GM18868 (cell line): Measurements from ENCODE around the gene CTDP1.

ENCODE experiments used
- ATAC-seq: cut with Tn5 transposase; IDR thresholded peaks from one replicate; pipeline ENCODE4 v1.9.1; 2021; ENCODE audit warnings: mild to moderate bottlenecking, moderate library complexity; ENCODE audit not compliant: unreplicated experiment

Gene CTDP1

GRCh38 chr18:79790996-79791972 is 111.7 kb downstream of the CTDP1 start:
- no peak for ATAC-seq

- ATAC-seq = no peak
These were observed 112.7 kb downstream of the CTDP1 start for GRCh38 chr18:79792096-79792987.

- peak; percentile 74 for ATAC-seq
These were observed 113.4 kb downstream of the CTDP1 start for GRCh38 chr18:79792988-79793355.

- no peak for ATAC-seq
These were observed 115.2 kb downstream of the CTDP1 start for GRCh38 chr18:79794846-79795245.

- no peak for ATAC-seq
These were observed 115.8 kb downstream of the CTDP1 start for GRCh38 chr18:79795446-79795845.

GRCh38 chr18:79796016-79796415 is 116.4 kb downstream of the CTDP1 start:
- ATAC-seq = no peak

- no peak for ATAC-seq
These were observed 117.2 kb downstream of the CTDP1 start for GRCh38 chr18:79796531-79797405.

- ATAC-seq = peak; percentile 56
These were observed 118.1 kb downstream of the CTDP1 start, which contains the start of gene KCNG2 for GRCh38 chr18:79797518-79798345. Gene KCNG2, plus strand, starts transcription at chr18:79797938. Its CDS starts 65,730 bp downstream, at chr18:79863668.

- no peak for ATAC-seq
These were observed 118.9 kb downstream of the CTDP1 start for GRCh38 chr18:79798346-79798998.

- no peak for ATAC-seq
These were observed 119.4 kb downstream of the CTDP1 start for GRCh38 chr18:79798999-79799370.

GRCh38 chr18:79799619-79800370 is 120.2 kb downstream of the CTDP1 start:
- peak; percentile 38 for ATAC-seq

GRCh38 chr18:79800371-79801180 is 121.0 kb downstream of the CTDP1 start:
- no peak for ATAC-seq

- no peak for ATAC-seq
These were observed 121.6 kb downstream of the CTDP1 start for GRCh38 chr18:79801217-79801616.

- ATAC-seq = no peak
These were observed 122.0 kb downstream of the CTDP1 start for GRCh38 chr18:79801641-79802040.

- ATAC-seq = no peak
These were observed 122.7 kb downstream of the CTDP1 start for GRCh38 chr18:79802298-79802697.

- ATAC-seq = no peak
These were observed 124.0 kb downstream of the CTDP1 start for GRCh38 chr18:79803611-79804051.
